GM23338 (cell line): ENCODE measurements around the gene PUS1. TPM values are rescaled to one million over a fixed set of nuclear protein-coding genes. Genes with fewer than 3 reads are reported as not detected.

ENCODE experiments used
- ATAC-seq: fragments of 200-7000 bp; cut with Tn5 transposase; 3 replicates; pipeline ENCODE4 v1.9.1; 2020
- DNase-seq: peaks from one replicate; pipeline ENCODE4 v3.0.0-alpha.2; 2015; ENCODE audit warnings: low spot score
- H2AFZ ChIP-seq: fragments of 200-600 bp; sonication (generic); 2 replicates; pipeline ENCODE4 v1.8.0; 2016; ENCODE audit warnings: antibody characterized with exemption, mild to moderate bottlenecking, moderate library complexity
- H3F3A ChIP-seq: fragments of 200-600 bp; sonication (generic); replicated peaks from 2 replicates; pipeline ENCODE4 v1.8.0; 2017; ENCODE audit warnings: antibody characterized with exemption, mixed run types, low read depth
- H3K27ac ChIP-seq: fragments of 200-600 bp; sonication (generic); 2 replicates; pipeline ENCODE4 v1.6.1; 2016; ENCODE audit warnings: low read depth
- H3K27me3 ChIP-seq: fragments of 200-600 bp; sonication (generic); 2 replicates; pipeline ENCODE4 v1.8.0; 2016; ENCODE audit warnings: mild to moderate bottlenecking, mixed run types, moderate library complexity; ENCODE audit not compliant: insufficient read depth
- H3K36me3 ChIP-seq: fragments of 200-600 bp; sonication (generic); 2 replicates; pipeline ENCODE4 v1.8.0; 2016; ENCODE audit warnings: mild to moderate bottlenecking; ENCODE audit not compliant: insufficient read depth
- H3K4me1 ChIP-seq: fragments of 200-600 bp; sonication (generic); 2 replicates; pipeline ENCODE4 v1.8.0; 2016; ENCODE audit warnings: mild to moderate bottlenecking, moderate library complexity; ENCODE audit not compliant: insufficient read depth
- H3K4me2 ChIP-seq: fragments of 200-600 bp; sonication (generic); 2 replicates; pipeline ENCODE4 v1.7.1; 2017; ENCODE audit warnings: mixed run types
- H3K4me3 ChIP-seq: fragments of 200-600 bp; sonication (generic); 2 replicates; pipeline ENCODE4 v1.6.1; 2016; ENCODE audit warnings: mixed run types
- H3K79me2 ChIP-seq: fragments of 200-600 bp; sonication (generic); replicated peaks from 2 replicates; pipeline ENCODE4 v1.8.0; 2017; ENCODE audit warnings: mild to moderate bottlenecking; ENCODE audit not compliant: insufficient read depth
- H3K9me2 ChIP-seq: fragments of 200-600 bp; sonication (generic); 2 replicates; pipeline ENCODE4 v1.8.0; 2017; ENCODE audit not compliant: insufficient read depth
- H4K20me1 ChIP-seq: fragments of 200-600 bp; sonication (generic); replicated peaks from 2 replicates; pipeline ENCODE4 v1.8.0; 2017; ENCODE audit warnings: mild to moderate bottlenecking; ENCODE audit not compliant: insufficient read depth
- H3K27ac Mint-ChIP-seq: 2 replicates; pipeline ENCODE4 v1.8.0; 2020; ENCODE audit warnings: inconsistent platforms, mild to moderate bottlenecking, moderate library complexity, mixed read lengths
- H3K27me3 Mint-ChIP-seq: 3 replicates; pipeline ENCODE4 v1.8.0; 2022; ENCODE audit warnings: low read depth, mild to moderate bottlenecking, moderate library complexity, mixed read lengths, inconsistent platforms; ENCODE audit not compliant: insufficient read depth, poor library complexity
- H3K36me3 Mint-ChIP-seq: 3 replicates; pipeline ENCODE4 v1.8.0; 2021; ENCODE audit warnings: low read depth, mild to moderate bottlenecking, inconsistent platforms, moderate library complexity, mixed read lengths
- H3K4me1 Mint-ChIP-seq: 3 replicates; pipeline ENCODE4 v1.8.0; 2020; ENCODE audit warnings: mild to moderate bottlenecking, inconsistent platforms, mixed read lengths
- H3K4me3 Mint-ChIP-seq: 3 replicates; pipeline ENCODE4 v1.8.0; 2021; ENCODE audit warnings: moderate library complexity, mild to moderate bottlenecking, inconsistent platforms, mixed read lengths
- H3K9me3 Mint-ChIP-seq: 3 replicates; pipeline ENCODE4 v1.8.0; 2020; ENCODE audit warnings: moderate library complexity, mild to moderate bottlenecking, inconsistent platforms, mixed read lengths
- CREB1 ChIP-seq: fragments of 250-450 bp; sonication (Bioruptor Pico); IDR thresholded peaks from 2 replicates; pipeline ENCODE4 v1.5.0; 2020; ENCODE audit warnings: low read depth, mild to moderate bottlenecking, moderate library complexity
- EZH2phosphoT487 ChIP-seq: fragments of 200-600 bp; sonication (generic); IDR thresholded peaks from one replicate; pipeline ENCODE4 v1.8.1; 2018; ENCODE audit warnings: antibody characterized with exemption; ENCODE audit not compliant: unreplicated experiment
- JUNB ChIP-seq: IDR thresholded peaks from one replicate; pipeline ENCODE4 v1.6.1; 2016; ENCODE audit warnings: antibody characterized with exemption; ENCODE audit not compliant: unreplicated experiment
- POLR2AphosphoS5 ChIP-seq: IDR thresholded peaks from 2 replicates; pipeline ENCODE4 v1.6.1; 2016; ENCODE audit warnings: antibody characterized with exemption, low read depth
- STAT1 ChIP-seq: IDR thresholded peaks from one replicate; pipeline ENCODE4 v1.6.1; 2016; ENCODE audit warnings: antibody characterized with exemption; ENCODE audit not compliant: unreplicated experiment
- ZNF114 ChIP-seq: fragments of 250-450 bp; sonication (Bioruptor Pico); IDR thresholded peaks from 2 replicates; pipeline ENCODE4 v1.5.0; 2020; ENCODE audit warnings: mild to moderate bottlenecking, moderate library complexity
- ZNF331 ChIP-seq: fragments of 250-450 bp; sonication (Bioruptor Pico); IDR thresholded peaks from 2 replicates; pipeline ENCODE4 v1.5.0; 2020; ENCODE audit warnings: low read depth, mild to moderate bottlenecking, moderate library complexity
- polyA plus RNA-seq: library from polyadenylated mRNA; unstranded; fragments of >200 nt; fragmentation: Nextera tagmentation; extraction: Ambion mirVana; gene quantifications from 2 replicates; pipeline ENCODE4 v1.2.1, GENCODE V29; 2016
- total RNA-seq: library from RNA; depleted of rRNA; stranded (reverse); fragments of >200 nt; shearing (Covaris generic); gene quantifications from 2 replicates; pipeline ENCODE4 v1.2.3, GENCODE V29; 2014
- TF ChIP-seq, protein P1 (sequence below), 2 experiments: fragments of 200-600 bp in 1 of 2; sonication (generic) in 1 of 2; conservative IDR thresholded peaks; 2 replicates each; pipeline versions ENCODE4 v1.5.1 to v1.6.1; 2016 to 2017; ENCODE audit warnings: antibody characterized with exemption in 2 of 2, low read depth in 2 of 2, mild to moderate bottlenecking in 2 of 2, moderate library complexity in 1 of 2

The PUS1 gene
- total and polyA plus RNA-seq, 2 experiments from 2014 or later = 52.4 to 73.0 TPM

- Histone ChIP-seq H2AFZ (no peak overlapping the region), H3K36me3 (no peaks in the 10 kb centered on the region), H3K9me2 (no peaks in the 10 kb centered on the region), H3K79me2 (no peaks in the 10 kb centered on the region), H3K27ac (no peak overlapping the region), H3F3A (no peaks in the 10 kb centered on the region), H3K27me3 (no peaks in the 10 kb centered on the region), H3K4me1 (no peaks in the 10 kb centered on the region), H4K20me1 (no peaks in the 10 kb centered on the region), H3K4me2 (no peak overlapping the region), H3K4me3 (no peak overlapping the region)
- Mint-ChIP-seq H3K27me3 (peaks cover 5% of the 10 kb centered on the region), H3K36me3 (peaks cover 27% of the 10 kb centered on the region), H3K9me3 (no peaks in the 10 kb centered on the region), H3K27ac (no peak overlapping the region), H3K4me1 (no peaks in the 10 kb centered on the region; the same call in 1 of the 3 replicates), H3K4me3 (no peak overlapping the region)
- DNase-seq (no peak), ATAC-seq (no peak)
- TF ChIP-seq EZH2phosphoT487 (no peak), ZNF114 (no peak), JUNB (no peak), STAT1 (no peak)
These were observed 14.8 kb upstream of the PUS1 start for GRCh38 chr12:131914179-131914702.

DNA sequence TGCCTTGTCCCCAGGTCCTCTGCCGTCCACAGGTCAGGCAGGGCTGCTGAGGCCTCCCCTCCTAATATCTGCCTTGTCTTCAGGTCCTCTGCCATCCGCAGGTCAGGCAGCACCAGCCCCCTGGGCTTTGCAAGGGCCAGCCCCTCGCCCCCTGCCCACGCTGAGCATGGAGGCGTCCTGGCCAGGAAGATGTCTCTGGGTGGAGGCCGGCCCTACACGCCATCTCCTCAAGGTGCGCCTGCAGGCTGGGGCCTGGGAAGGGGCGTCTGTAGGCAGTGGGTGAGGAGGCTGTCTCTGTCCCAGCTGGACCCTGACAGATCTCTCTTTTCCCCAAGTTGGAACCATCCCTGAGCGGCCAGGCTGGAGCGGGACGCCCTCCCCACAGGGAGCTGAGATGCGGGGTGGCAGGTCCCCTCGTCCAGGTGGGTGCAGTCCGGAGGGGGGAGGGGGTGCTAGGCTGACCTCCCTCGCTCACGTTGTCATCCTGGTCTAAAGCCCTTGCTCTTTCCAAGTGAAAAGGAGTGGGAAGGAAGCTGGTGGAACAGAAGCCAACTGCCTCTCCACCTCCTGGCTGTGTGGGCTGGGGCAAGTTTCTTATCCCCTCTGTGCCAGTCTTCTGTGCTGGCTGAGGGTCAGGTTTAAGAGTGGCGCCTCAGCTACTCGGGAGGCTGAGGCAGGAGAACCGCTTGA is 13.9 kb upstream of the PUS1 start:
- peaks cover 26% of the 10 kb centered on the region for H3K36me3 Mint-ChIP-seq
- H3K27ac ChIP-seq = no peak overlapping the region
- H2AFZ ChIP-seq = no peak overlapping the region
- no peaks in the 10 kb centered on the region; the same call in 1 of the 3 replicates for H3K4me1 Mint-ChIP-seq
- no peak for TF ChIP-seq ZNF331 (CRISPR knock-in tag)
- TF ChIP-seq, protein P1, sequence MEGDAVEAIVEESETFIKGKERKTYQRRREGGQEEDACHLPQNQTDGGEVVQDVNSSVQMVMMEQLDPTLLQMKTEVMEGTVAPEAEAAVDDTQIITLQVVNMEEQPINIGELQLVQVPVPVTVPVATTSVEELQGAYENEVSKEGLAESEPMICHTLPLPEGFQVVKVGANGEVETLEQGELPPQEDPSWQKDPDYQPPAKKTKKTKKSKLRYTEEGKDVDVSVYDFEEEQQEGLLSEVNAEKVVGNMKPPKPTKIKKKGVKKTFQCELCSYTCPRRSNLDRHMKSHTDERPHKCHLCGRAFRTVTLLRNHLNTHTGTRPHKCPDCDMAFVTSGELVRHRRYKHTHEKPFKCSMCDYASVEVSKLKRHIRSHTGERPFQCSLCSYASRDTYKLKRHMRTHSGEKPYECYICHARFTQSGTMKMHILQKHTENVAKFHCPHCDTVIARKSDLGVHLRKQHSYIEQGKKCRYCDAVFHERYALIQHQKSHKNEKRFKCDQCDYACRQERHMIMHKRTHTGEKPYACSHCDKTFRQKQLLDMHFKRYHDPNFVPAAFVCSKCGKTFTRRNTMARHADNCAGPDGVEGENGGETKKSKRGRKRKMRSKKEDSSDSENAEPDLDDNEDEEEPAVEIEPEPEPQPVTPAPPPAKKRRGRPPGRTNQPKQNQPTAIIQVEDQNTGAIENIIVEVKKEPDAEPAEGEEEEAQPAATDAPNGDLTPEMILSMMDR (conservative IDR thresholded peaks at IDR 0.05; ENCODE audit: low read depth in 2 of 2) = no peak
- TF ChIP-seq CREB1 (CRISPR knock-in tag) = no peak
- DNase-seq (no peak), ATAC-seq (no peak)
- no peaks in the 10 kb centered on the region for H4K20me1 ChIP-seq
- no peaks in the 10 kb centered on the region for H3F3A ChIP-seq
- peaks cover 5% of the 10 kb centered on the region for H3K27me3 Mint-ChIP-seq
- H3K9me3 Mint-ChIP-seq = no peaks in the 10 kb centered on the region
- H3K27me3 ChIP-seq = no peaks in the 10 kb centered on the region
- H3K36me3 ChIP-seq = no peaks in the 10 kb centered on the region
- no peak overlapping the region for H3K27ac Mint-ChIP-seq
- H3K79me2 ChIP-seq = no peaks in the 10 kb centered on the region
- no peaks in the 10 kb centered on the region for H3K4me1 ChIP-seq
- H3K9me2 ChIP-seq = no peaks in the 10 kb centered on the region
- H3K4me2 ChIP-seq = no peak overlapping the region
- H3K4me3 ChIP-seq = no peak overlapping the region
- no peak overlapping the region for H3K4me3 Mint-ChIP-seq

DNA sequence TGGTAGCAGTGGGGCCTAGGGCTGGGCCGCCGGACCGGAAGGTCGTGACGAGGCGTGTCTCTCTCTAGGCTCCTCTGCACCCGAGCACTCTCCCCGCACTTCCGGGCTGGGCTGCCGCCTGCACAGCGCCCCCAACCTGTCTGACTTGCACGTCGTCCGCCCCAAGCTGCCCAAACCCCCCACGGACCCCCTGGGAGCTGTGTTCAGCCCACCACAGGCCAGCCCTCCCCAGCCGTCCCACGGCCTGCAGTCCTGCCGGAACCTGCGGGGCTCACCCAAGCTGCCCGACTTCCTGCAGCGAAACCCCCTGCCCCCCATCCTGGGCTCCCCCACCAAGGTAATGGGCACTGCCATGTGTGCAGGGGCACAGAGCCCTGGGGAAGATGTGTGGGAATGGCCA is 13.3 kb upstream of the PUS1 start:
- H2AFZ ChIP-seq = no peak overlapping the region
- peaks cover 8% of the 10 kb centered on the region for H3K27me3 Mint-ChIP-seq
- H3K27ac Mint-ChIP-seq = no peak overlapping the region
- no peaks in the 10 kb centered on the region for H3K4me1 ChIP-seq
- H3K4me3 Mint-ChIP-seq = no peak overlapping the region
- H4K20me1 ChIP-seq = no peaks in the 10 kb centered on the region
- 0 out of 2 replicates have a peak, but pooled peaks cover 2% of the 10 kb centered on the region for H3F3A ChIP-seq
- H3K79me2 ChIP-seq = no peaks in the 10 kb centered on the region
- no peaks in the 10 kb centered on the region for H3K27me3 ChIP-seq
- H3K4me2 ChIP-seq = no peak overlapping the region
- no peaks in the 10 kb centered on the region; the same call in 1 of the 3 replicates for H3K4me1 Mint-ChIP-seq
- H3K4me3 ChIP-seq = no peak overlapping the region
- TF ChIP-seq, protein P1 (conservative IDR thresholded peaks at IDR 0.05; ENCODE audit: low read depth in 2 of 2) = peak; percentile 18 to 47; a peak in 2 of 4 replicates
- no peak for TF ChIP-seq POLR2AphosphoS5
- H3K36me3 ChIP-seq = no peaks in the 10 kb centered on the region
- ATAC-seq (peak; percentile 21), DNase-seq (no peak)
- H3K9me2 ChIP-seq = no peaks in the 10 kb centered on the region
- H3K9me3 Mint-ChIP-seq = no peaks in the 10 kb centered on the region
- peaks cover 29% of the 10 kb centered on the region for H3K36me3 Mint-ChIP-seq
- H3K27ac ChIP-seq = no peak overlapping the region
